Measurements from ENCODE around the gene VPS36.

DNA sequence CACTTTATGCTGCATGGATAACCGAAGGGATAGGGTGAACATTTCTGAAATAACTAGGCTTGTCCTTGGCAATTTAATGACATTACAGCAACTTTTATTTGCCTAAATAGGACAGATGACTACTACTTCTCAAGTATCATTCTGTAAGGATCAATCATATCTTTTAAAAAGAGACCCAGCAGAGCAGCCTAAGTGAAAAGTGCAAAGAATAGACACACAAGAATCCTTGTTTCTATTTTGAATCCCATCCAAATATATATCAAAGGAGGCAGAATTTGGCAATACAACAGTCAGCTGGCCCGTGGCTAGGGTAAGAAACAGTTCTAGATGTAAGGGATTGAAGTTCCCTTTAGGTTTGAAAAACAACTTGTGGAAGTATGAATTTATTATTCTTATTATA lies 51.4 kb downstream of the VPS36 start:
- TF ChIP-seq, protein P1, sequence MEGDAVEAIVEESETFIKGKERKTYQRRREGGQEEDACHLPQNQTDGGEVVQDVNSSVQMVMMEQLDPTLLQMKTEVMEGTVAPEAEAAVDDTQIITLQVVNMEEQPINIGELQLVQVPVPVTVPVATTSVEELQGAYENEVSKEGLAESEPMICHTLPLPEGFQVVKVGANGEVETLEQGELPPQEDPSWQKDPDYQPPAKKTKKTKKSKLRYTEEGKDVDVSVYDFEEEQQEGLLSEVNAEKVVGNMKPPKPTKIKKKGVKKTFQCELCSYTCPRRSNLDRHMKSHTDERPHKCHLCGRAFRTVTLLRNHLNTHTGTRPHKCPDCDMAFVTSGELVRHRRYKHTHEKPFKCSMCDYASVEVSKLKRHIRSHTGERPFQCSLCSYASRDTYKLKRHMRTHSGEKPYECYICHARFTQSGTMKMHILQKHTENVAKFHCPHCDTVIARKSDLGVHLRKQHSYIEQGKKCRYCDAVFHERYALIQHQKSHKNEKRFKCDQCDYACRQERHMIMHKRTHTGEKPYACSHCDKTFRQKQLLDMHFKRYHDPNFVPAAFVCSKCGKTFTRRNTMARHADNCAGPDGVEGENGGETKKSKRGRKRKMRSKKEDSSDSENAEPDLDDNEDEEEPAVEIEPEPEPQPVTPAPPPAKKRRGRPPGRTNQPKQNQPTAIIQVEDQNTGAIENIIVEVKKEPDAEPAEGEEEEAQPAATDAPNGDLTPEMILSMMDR (IDR thresholded peaks at IDR 0.05; ENCODE audit: control extremely low read depth in 1 of 3, insufficient read depth in 1 of 3, low read depth in 1 of 3, low read length in 3 of 3) = no peak
- no peak for TF ChIP-seq ZNF274 (IDR thresholded peaks at IDR 0.05; ENCODE audit: borderline replicate concordance, extremely low read depth, low read length)
- no peak for TF ChIP-seq HDAC6 (IDR thresholded peaks at IDR 0.05; ENCODE audit: low read depth, low read length)
- no peak for TF ChIP-seq SP2 (IDR thresholded peaks at IDR 0.05; ENCODE audit: low read length)
- no peak for TF ChIP-seq EP300 (IDR thresholded peaks at IDR 0.05; ENCODE audit: borderline replicate concordance in 1 of 2, low read depth in 2 of 2, low read length in 2 of 2)
- no peak for TF ChIP-seq EZH2 (IDR thresholded peaks at IDR 0.05; ENCODE audit: low read depth, low read length, severe bottlenecking)
- TF ChIP-seq, protein P2, sequence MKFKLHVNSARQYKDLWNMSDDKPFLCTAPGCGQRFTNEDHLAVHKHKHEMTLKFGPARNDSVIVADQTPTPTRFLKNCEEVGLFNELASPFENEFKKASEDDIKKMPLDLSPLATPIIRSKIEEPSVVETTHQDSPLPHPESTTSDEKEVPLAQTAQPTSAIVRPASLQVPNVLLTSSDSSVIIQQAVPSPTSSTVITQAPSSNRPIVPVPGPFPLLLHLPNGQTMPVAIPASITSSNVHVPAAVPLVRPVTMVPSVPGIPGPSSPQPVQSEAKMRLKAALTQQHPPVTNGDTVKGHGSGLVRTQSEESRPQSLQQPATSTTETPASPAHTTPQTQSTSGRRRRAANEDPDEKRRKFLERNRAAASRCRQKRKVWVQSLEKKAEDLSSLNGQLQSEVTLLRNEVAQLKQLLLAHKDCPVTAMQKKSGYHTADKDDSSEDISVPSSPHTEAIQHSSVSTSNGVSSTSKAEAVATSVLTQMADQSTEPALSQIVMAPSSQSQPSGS (IDR thresholded peaks at IDR 0.05; ENCODE audit: low read length) = no peak
- no peak for TF ChIP-seq TAF1 (IDR thresholded peaks at IDR 0.05; ENCODE audit: low read depth, low read length)
- no peak for TF ChIP-seq NANOG (IDR thresholded peaks at IDR 0.05; ENCODE audit: insufficient read depth, low read depth, low read length, poor library complexity, severe bottlenecking)
- no peak for TF ChIP-seq CEBPB (IDR thresholded peaks at IDR 0.05; ENCODE audit: low read depth, low read length)
- TF ChIP-seq POLR2A (IDR thresholded peaks at IDR 0.05; ENCODE audit: control extremely low read depth in 1 of 2, low read depth in 2 of 2, low read length in 2 of 2) = no peak
- TF ChIP-seq CREB1 (IDR thresholded peaks at IDR 0.05) = no peak

All from H1 (cell line).